IMR-90 (cell line): ENCODE results near the gene CRLF2. TPM values are rescaled to one million over a fixed set of nuclear protein-coding genes. Genes with fewer than 3 reads are reported as not detected.

Experiments
- ATAC-seq: fragments of 200-7000 bp; cut with Tn5 transposase; 2 replicates; pipeline ENCODE4 v1.9.1; 2020; ENCODE audit warnings: low read depth, mild to moderate bottlenecking, moderate library complexity
- BruUV-seq: library from RNA; stranded (reverse); fragments of 400-500 nt; replicated peaks from 2 replicates; lab custom pipeline; 2021; lab: Mats Ljungman, UMichigan
- CTCF ChIA-PET: fragments of 300-600 bp; formaldehyde crosslinking; extraction: SDS; loops from one replicate; lab custom pipeline; 2021; ENCODE audit warnings: antibody characterized with exemption; lab: Yijun Ruan, JAX
- POLR2A ChIA-PET: fragments of 300-600 bp; sonication (Branson Sonifier 250); formaldehyde crosslinking; loops from one replicate; lab custom pipeline; 2022; ENCODE audit warnings: antibody characterized with exemption; ENCODE audit not compliant: unreplicated experiment; lab: Charles Lee
- DNase-seq: peaks from one replicate; pipeline ENCODE4 v3.0.0; 2013
- H2AFZ ChIP-seq: replicated peaks from 2 replicates; pipeline ENCODE3; 2013; ENCODE audit warnings: low read length, mild to moderate bottlenecking; ENCODE audit not compliant: poor library complexity
- H2AK5ac ChIP-seq: 2 replicates; pipeline ENCODE4 v1.6.1; 2013; ENCODE audit warnings: low read depth, low read length, inconsistent platforms
- H2AK9ac ChIP-seq: replicated peaks from 2 replicates; pipeline ENCODE3; 2013; ENCODE audit warnings: mild to moderate bottlenecking, low read depth, low read length, moderate library complexity; ENCODE audit not compliant: poor library complexity
- H2BK120ac ChIP-seq: 2 replicates; pipeline ENCODE4 v1.6.1; 2013; ENCODE audit warnings: low read depth, low read length, inconsistent platforms
- H2BK15ac ChIP-seq: 3 replicates; pipeline ENCODE4 v1.6.1; 2013; ENCODE audit warnings: low read depth, low read length, inconsistent platforms
- H2BK20ac ChIP-seq: 2 replicates; pipeline ENCODE4 v1.6.1; 2013; ENCODE audit warnings: low read depth, mild to moderate bottlenecking, inconsistent platforms, low read length, moderate library complexity
- H2BK5ac ChIP-seq: 2 replicates; pipeline ENCODE4 v1.6.1; 2013; ENCODE audit warnings: mild to moderate bottlenecking, low read depth, low read length, inconsistent platforms; ENCODE audit not compliant: poor library complexity, severe bottlenecking
- H3K14ac ChIP-seq: replicated peaks from 2 replicates; pipeline ENCODE4 v1.6.1; 2013; ENCODE audit warnings: low read depth, low read length, inconsistent platforms
- H3K18ac ChIP-seq: 2 replicates; pipeline ENCODE4 v1.6.1; 2013; ENCODE audit warnings: low read depth, low read length, control low read depth
- H3K23ac ChIP-seq: 2 replicates; pipeline ENCODE4 v1.6.1; 2013; ENCODE audit warnings: low read depth, low read length, inconsistent platforms
- H3K27ac ChIP-seq: 2 replicates; pipeline ENCODE4 v1.5.1; 2013; ENCODE audit warnings: mild to moderate bottlenecking, control low read depth, low read length; ENCODE audit not compliant: insufficient read depth
- H3K27me3 ChIP-seq: 2 replicates; pipeline ENCODE4 v1.6.1; 2013; ENCODE audit warnings: low read length; ENCODE audit not compliant: control insufficient read depth, insufficient read depth
- H3K36me3 ChIP-seq: 2 replicates; pipeline ENCODE4 v1.6.1; 2013; ENCODE audit warnings: low read length, mixed read lengths; ENCODE audit not compliant: control insufficient read depth, insufficient read depth
- H3K4ac ChIP-seq: 2 replicates; pipeline ENCODE4 v1.6.1; 2013; ENCODE audit warnings: low read depth, low read length, inconsistent platforms
- H3K4me1 ChIP-seq: 2 replicates; pipeline ENCODE4 v1.6.1; 2013; ENCODE audit warnings: low read length, mixed read lengths; ENCODE audit not compliant: control insufficient read depth, insufficient read depth
- H3K4me2 ChIP-seq: 2 replicates; pipeline ENCODE4 v1.6.1; 2013; ENCODE audit warnings: low read depth, mild to moderate bottlenecking, control low read depth, low read length, moderate library complexity
- H3K4me3 ChIP-seq: 2 replicates; pipeline ENCODE4 v1.5.1; 2013; ENCODE audit warnings: low read depth, mild to moderate bottlenecking, control low read depth, low read length, moderate library complexity; ENCODE audit not compliant: insufficient read depth
- H3K56ac ChIP-seq: 2 replicates; pipeline ENCODE4 v1.6.1; 2013; ENCODE audit warnings: low read length, inconsistent platforms; ENCODE audit not compliant: insufficient read depth; ENCODE audit errors: extremely low read depth
- H3K79me1 ChIP-seq, 2 experiments: 2 replicates each; pipeline ENCODE4 v1.6.1; 2013; ENCODE audit warnings: low read length in 2 of 2, inconsistent platforms in 1 of 2, low read depth in 1 of 2
- H3K9ac ChIP-seq: 2 replicates; pipeline ENCODE4 v1.6.1; 2013; ENCODE audit warnings: low read depth, low read length, control low read depth
- H3K9me1 ChIP-seq: 2 replicates; pipeline ENCODE4 v1.6.1; 2013; ENCODE audit warnings: low read length, inconsistent platforms; ENCODE audit not compliant: insufficient read depth
- H3K9me3 ChIP-seq: 2 replicates; pipeline ENCODE4 v1.6.1; 2013; ENCODE audit warnings: low read length; ENCODE audit not compliant: control insufficient read depth, insufficient read depth
- H4K20me1 ChIP-seq: 2 replicates; pipeline ENCODE4 v1.6.1; 2013; ENCODE audit warnings: low read length, inconsistent platforms; ENCODE audit not compliant: insufficient read depth
- H4K5ac ChIP-seq: 2 replicates; pipeline ENCODE4 v1.6.1; 2013; ENCODE audit warnings: mild to moderate bottlenecking, low read depth, low read length, control low read depth
- H4K8ac ChIP-seq, 2 experiments: 2 replicates each; pipeline ENCODE4 v1.6.1; 2013; ENCODE audit warnings: low read depth in 2 of 2, low read length in 2 of 2, control low read depth in 1 of 2, inconsistent platforms in 1 of 2
- H4K91ac ChIP-seq: 2 replicates; pipeline ENCODE4 v1.6.1; 2013; ENCODE audit warnings: low read depth, low read length, inconsistent platforms; ENCODE audit not compliant: insufficient read depth
- BHLHE40 ChIP-seq: fragments of 150-350 bp; IDR thresholded peaks from 2 replicates; pipeline ENCODE4 v1.6.1; 2016; ENCODE audit warnings: mild to moderate bottlenecking, low read depth, low read length
- CHD1 ChIP-seq: IDR thresholded peaks from 2 replicates; pipeline ENCODE4 v1.6.1; 2012; ENCODE audit warnings: low read depth, low read length, improper control_type of control experiment
- FOS ChIP-seq: fragments of 150-350 bp; IDR thresholded peaks from 2 replicates; pipeline ENCODE4 v1.6.1; 2016; ENCODE audit warnings: low read depth, low read length
- MAZ ChIP-seq: IDR thresholded peaks from 2 replicates; pipeline ENCODE4 v1.6.1; 2012; ENCODE audit warnings: low read depth, mild to moderate bottlenecking, low read length, improper control_type of control experiment, moderate library complexity, borderline replicate concordance
- MXI1 ChIP-seq: IDR thresholded peaks from 2 replicates; pipeline ENCODE4 v1.6.1; 2012; ENCODE audit warnings: low read depth, mild to moderate bottlenecking, low read length, moderate library complexity, borderline replicate concordance
- NFE2L2 ChIP-seq: fragments of 150-350 bp; IDR thresholded peaks from 2 replicates; pipeline ENCODE4 v1.6.1; 2016; ENCODE audit warnings: low read depth, mild to moderate bottlenecking, low read length
- POLR2A ChIP-seq: IDR thresholded peaks from 2 replicates; pipeline ENCODE4 v1.6.1; 2012; ENCODE audit warnings: mild to moderate bottlenecking, low read depth, low read length
- WGBS, 2 experiments: methylation state at CpG; one replicate each; pipeline versions ENCODE4 v1.1.5 to v1.1.7; 2013; ENCODE audit warnings: missing lambda C conversion rate in 2 of 2; ENCODE audit not compliant: insufficient read length in 1 of 2; ENCODE audit errors: extremely low coverage in 2 of 2; 5-methylcytosine and 5-hydroxymethylcytosine counted together
- dilution Hi-C: fragments of 300-500 bp; cut with HindIII; formaldehyde crosslinking; loops from one replicate; pipeline ENCODE4 v1.14.3; 2018; ENCODE audit warnings: low sequenced_read_pairs; ENCODE audit not compliant: unreplicated experiment
- in situ Hi-C: fragments of 300-500 bp; cut with MboI; formaldehyde crosslinking; loops from 3 replicates; pipeline ENCODE4 v1.14.3; 2019; ENCODE audit warnings: low sequenced_read_pairs, inconsistent platforms, mixed read lengths
- intact Hi-C: fragments of 100-400 bp; cut with micrococcal nuclease; formaldehyde crosslinking; loops from 2 replicates; pipeline ENCODE4 v1.10.0; 2022
- polyA plus RNA-seq, 3 experiments: library from polyadenylated mRNA; depleted of rRNA; stranded (reverse); fragments of >200 nt; gene quantifications; 2 replicates each; pipeline ENCODE4 v1.2.3, GENCODE V29; 2012; ENCODE audit warnings: low replicate concordance in 1 of 3
- total RNA-seq: library from RNA; depleted of rRNA; stranded (reverse); fragments of >200 nt; gene quantifications from 2 replicates; pipeline ENCODE4 v1.2.3, GENCODE V29; 2012

The CRLF2 gene
- total and polyA plus RNA-seq, 2 of the 4 experiments (the other 2 are of a cell fraction) = not detected

GRCh38 chrX:1207496-1208025 lies 4.9 kb downstream of the CRLF2 start:
- H2AFZ ChIP-seq = no peak overlapping the region
- no peak overlapping the region for H4K91ac ChIP-seq
- intact Hi-C loops = no loop called here
- no peak overlapping the region for H3K14ac ChIP-seq
- no peak overlapping the region for H3K23ac ChIP-seq
- H4K8ac ChIP-seq = no peak overlapping the region
- H3K4me3 ChIP-seq = no peak overlapping the region
- no peak overlapping the region for H2BK120ac ChIP-seq
- CTCF ChIA-PET = no interaction called here
- no peak overlapping the region for H3K9ac ChIP-seq
- H4K5ac ChIP-seq = no peak overlapping the region
- no peak overlapping the region for H2AK9ac ChIP-seq
- H2BK15ac ChIP-seq = no peak overlapping the region
- no peak overlapping the region for H2BK5ac ChIP-seq
- dilution Hi-C loops = no loop called here
- H3K4ac ChIP-seq = no peak overlapping the region
- no peak for ATAC-seq
- no peaks in the 10 kb centered on the region for H3K79me1 ChIP-seq
- POLR2A ChIA-PET = no interaction called here
- no peaks in the 10 kb centered on the region for H3K36me3 ChIP-seq
- in situ Hi-C loops = no loop called here
- H2AK5ac ChIP-seq = no peak overlapping the region
- no peak overlapping the region for H3K27ac ChIP-seq
- no peaks in the 10 kb centered on the region for H3K4me1 ChIP-seq
- TF ChIP-seq POLR2A = no peak
- TF ChIP-seq MAZ = no peak
- no peak for TF ChIP-seq BHLHE40
- no peak for TF ChIP-seq NFE2L2
- no peak for TF ChIP-seq MXI1
- TF ChIP-seq CHD1 = no peak
- TF ChIP-seq FOS = no peak
- no peak overlapping the region for H2BK20ac ChIP-seq
- H4K20me1 ChIP-seq = no peaks in the 10 kb centered on the region
- WGBS, 2 experiments = no CpG with 5 or more reads among the region's 15 CpGs
- H3K9me3 ChIP-seq = peaks cover 4% of the 10 kb centered on the region; the same call in 1 of the 2 replicates
- H3K4me2 ChIP-seq = no peak overlapping the region
- H3K9me1 ChIP-seq = no peaks in the 10 kb centered on the region
- DNase-seq = no peak
- no peaks in the 10 kb centered on the region for H3K27me3 ChIP-seq
- no peak overlapping the region for H3K18ac ChIP-seq
- no TSS peak for BruUV-seq
- H3K56ac ChIP-seq = no peak overlapping the region
